ENCODE results near the gene PPP1R14C.
A peak's percentile ranks its signal among the peaks of the same experiment; 100 is the strongest.
"Not testable (repeated sequence)": the region's sequence is repeated elsewhere in the genome, so short reads cannot be mapped to it uniquely, and the experiment has no call there.

Gene PPP1R14C

GRCh38 chr6:150167479-150167873 is 24.6 kb downstream of the PPP1R14C start:
- DNase-seq (ENCODE audit: low read depth in 2 of 2): no peak

- DNase-seq (ENCODE audit: low read depth in 2 of 2): no peak
Measured at GRCh38 chr6:150169181-150169580, 26.3 kb downstream of the PPP1R14C start.

GRCh38 chr6:150169609-150170008 is 26.8 kb downstream of the PPP1R14C start:
- DNase-seq (ENCODE audit: low read depth in 2 of 2): peak; percentile 38 to 49

GRCh38 chr6:150172929-150173328 is 30.1 kb downstream of the PPP1R14C start:
- DNase-seq (ENCODE audit: low read depth in 2 of 2): no peak

- no peak for DNase-seq (ENCODE audit: low read depth in 2 of 2)
Measured at GRCh38 chr6:150175586-150176151, 32.8 kb downstream of the PPP1R14C start.

GRCh38 chr6:150176152-150176551 is 33.3 kb downstream of the PPP1R14C start:
- no peak for DNase-seq (ENCODE audit: low read depth in 2 of 2)

GRCh38 chr6:150176659-150177058 is 33.8 kb downstream of the PPP1R14C start:
- no peak for DNase-seq (ENCODE audit: low read depth in 2 of 2)

GRCh38 chr6:150177259-150177951 is 34.6 kb downstream of the PPP1R14C start:
- no peak for DNase-seq (ENCODE audit: low read depth in 2 of 2)

- no peak for DNase-seq (ENCODE audit: low read depth in 2 of 2)
Measured at GRCh38 chr6:150177952-150178520, 35.2 kb downstream of the PPP1R14C start.

GRCh38 chr6:150179030-150179429 is 36.2 kb downstream of the PPP1R14C start:
- DNase-seq (ENCODE audit: low read depth in 2 of 2): no peak

- not testable (repeated sequence) for DNase-seq (ENCODE audit: low read depth in 2 of 2)
Measured at GRCh38 chr6:150179907-150180424, 37.1 kb downstream of the PPP1R14C start.

- DNase-seq (ENCODE audit: low read depth in 2 of 2): no peak
Measured at GRCh38 chr6:150180517-150180916, 37.7 kb downstream of the PPP1R14C start.

- no peak for DNase-seq (ENCODE audit: low read depth in 2 of 2)
Measured at GRCh38 chr6:150182460-150183078, 39.7 kb downstream of the PPP1R14C start.

- DNase-seq (ENCODE audit: low read depth in 2 of 2): no peak
Measured at GRCh38 chr6:150183105-150183504, 40.3 kb downstream of the PPP1R14C start.

GRCh38 chr6:150183966-150184365 is 41.1 kb downstream of the PPP1R14C start:
- no peak for DNase-seq (ENCODE audit: low read depth in 2 of 2)

GRCh38 chr6:150184850-150185731 is 42.2 kb downstream of the PPP1R14C start:
- no peak for DNase-seq (ENCODE audit: low read depth in 2 of 2)

- DNase-seq (ENCODE audit: low read depth in 2 of 2): no peak
Measured at GRCh38 chr6:150185732-150186117, 42.9 kb downstream of the PPP1R14C start.

- no peak for DNase-seq (ENCODE audit: low read depth in 2 of 2)
Measured at GRCh38 chr6:150186129-150186898, 43.5 kb downstream of the PPP1R14C start.

GRCh38 chr6:150187433-150187832 is 44.6 kb downstream of the PPP1R14C start:
- not testable (repeated sequence) for DNase-seq (ENCODE audit: low read depth in 2 of 2)

- no peak for DNase-seq (ENCODE audit: low read depth in 2 of 2)
Measured at GRCh38 chr6:150189122-150189521, 46.3 kb downstream of the PPP1R14C start.

GRCh38 chr6:150191809-150192208 is 49.0 kb downstream of the PPP1R14C start:
- DNase-seq (ENCODE audit: low read depth in 2 of 2): no peak

Measured in stimulated activated CD4-positive, alpha-beta T cell treated with anti-CD3 and anti-CD28 coated beads, Interleukin-15, amount 100 ng/mL, for 48 hours (primary cell).